GM23338 (cell line): ENCODE results near the gene RNU6-9. TPM values are rescaled to one million over a fixed set of nuclear protein-coding genes. Genes with fewer than 3 reads are reported as not detected.

Source experiments
- ATAC-seq: fragments of 200-7000 bp; cut with Tn5 transposase; 3 replicates; pipeline ENCODE4 v1.9.1; 2020
- DNase-seq: peaks from one replicate; pipeline ENCODE4 v3.0.0-alpha.2; 2015; ENCODE audit warnings: low spot score
- H2AFZ ChIP-seq: fragments of 200-600 bp; sonication (generic); 2 replicates; pipeline ENCODE4 v1.8.0; 2016; ENCODE audit warnings: antibody characterized with exemption, mild to moderate bottlenecking, moderate library complexity
- H3F3A ChIP-seq: fragments of 200-600 bp; sonication (generic); replicated peaks from 2 replicates; pipeline ENCODE4 v1.8.0; 2017; ENCODE audit warnings: antibody characterized with exemption, mixed run types, low read depth
- H3K27ac ChIP-seq: fragments of 200-600 bp; sonication (generic); 2 replicates; pipeline ENCODE4 v1.6.1; 2016; ENCODE audit warnings: low read depth
- H3K27me3 ChIP-seq: fragments of 200-600 bp; sonication (generic); 2 replicates; pipeline ENCODE4 v1.8.0; 2016; ENCODE audit warnings: mild to moderate bottlenecking, mixed run types, moderate library complexity; ENCODE audit not compliant: insufficient read depth
- H3K36me3 ChIP-seq: fragments of 200-600 bp; sonication (generic); 2 replicates; pipeline ENCODE4 v1.8.0; 2016; ENCODE audit warnings: mild to moderate bottlenecking; ENCODE audit not compliant: insufficient read depth
- H3K4me1 ChIP-seq: fragments of 200-600 bp; sonication (generic); 2 replicates; pipeline ENCODE4 v1.8.0; 2016; ENCODE audit warnings: mild to moderate bottlenecking, moderate library complexity; ENCODE audit not compliant: insufficient read depth
- H3K4me2 ChIP-seq: fragments of 200-600 bp; sonication (generic); 2 replicates; pipeline ENCODE4 v1.7.1; 2017; ENCODE audit warnings: mixed run types
- H3K4me3 ChIP-seq: fragments of 200-600 bp; sonication (generic); 2 replicates; pipeline ENCODE4 v1.6.1; 2016; ENCODE audit warnings: mixed run types
- H3K79me2 ChIP-seq: fragments of 200-600 bp; sonication (generic); replicated peaks from 2 replicates; pipeline ENCODE4 v1.8.0; 2017; ENCODE audit warnings: mild to moderate bottlenecking; ENCODE audit not compliant: insufficient read depth
- H3K9me2 ChIP-seq: fragments of 200-600 bp; sonication (generic); 2 replicates; pipeline ENCODE4 v1.8.0; 2017; ENCODE audit not compliant: insufficient read depth
- H4K20me1 ChIP-seq: fragments of 200-600 bp; sonication (generic); replicated peaks from 2 replicates; pipeline ENCODE4 v1.8.0; 2017; ENCODE audit warnings: mild to moderate bottlenecking; ENCODE audit not compliant: insufficient read depth
- H3K27ac Mint-ChIP-seq: 2 replicates; pipeline ENCODE4 v1.8.0; 2020; ENCODE audit warnings: inconsistent platforms, mild to moderate bottlenecking, moderate library complexity, mixed read lengths
- H3K27me3 Mint-ChIP-seq: 3 replicates; pipeline ENCODE4 v1.8.0; 2022; ENCODE audit warnings: low read depth, mild to moderate bottlenecking, moderate library complexity, mixed read lengths, inconsistent platforms; ENCODE audit not compliant: insufficient read depth, poor library complexity
- H3K36me3 Mint-ChIP-seq: 3 replicates; pipeline ENCODE4 v1.8.0; 2021; ENCODE audit warnings: low read depth, mild to moderate bottlenecking, inconsistent platforms, moderate library complexity, mixed read lengths
- H3K4me1 Mint-ChIP-seq: 3 replicates; pipeline ENCODE4 v1.8.0; 2020; ENCODE audit warnings: mild to moderate bottlenecking, inconsistent platforms, mixed read lengths
- H3K4me3 Mint-ChIP-seq: 3 replicates; pipeline ENCODE4 v1.8.0; 2021; ENCODE audit warnings: moderate library complexity, mild to moderate bottlenecking, inconsistent platforms, mixed read lengths
- H3K9me3 Mint-ChIP-seq: 3 replicates; pipeline ENCODE4 v1.8.0; 2020; ENCODE audit warnings: moderate library complexity, mild to moderate bottlenecking, inconsistent platforms, mixed read lengths
- CREB1 ChIP-seq: fragments of 250-450 bp; sonication (Bioruptor Pico); IDR thresholded peaks from 2 replicates; pipeline ENCODE4 v1.5.0; 2020; ENCODE audit warnings: low read depth, mild to moderate bottlenecking, moderate library complexity
- EZH2phosphoT487 ChIP-seq: fragments of 200-600 bp; sonication (generic); IDR thresholded peaks from one replicate; pipeline ENCODE4 v1.8.1; 2018; ENCODE audit warnings: antibody characterized with exemption; ENCODE audit not compliant: unreplicated experiment
- JUNB ChIP-seq: IDR thresholded peaks from one replicate; pipeline ENCODE4 v1.6.1; 2016; ENCODE audit warnings: antibody characterized with exemption; ENCODE audit not compliant: unreplicated experiment
- NANOG ChIP-seq: IDR thresholded peaks from 2 replicates; pipeline ENCODE4 v1.6.1; 2016; ENCODE audit warnings: antibody characterized with exemption, borderline replicate concordance
- POLR2AphosphoS5 ChIP-seq: IDR thresholded peaks from 2 replicates; pipeline ENCODE4 v1.6.1; 2016; ENCODE audit warnings: antibody characterized with exemption, low read depth
- STAT1 ChIP-seq: IDR thresholded peaks from one replicate; pipeline ENCODE4 v1.6.1; 2016; ENCODE audit warnings: antibody characterized with exemption; ENCODE audit not compliant: unreplicated experiment
- ZNF114 ChIP-seq: fragments of 250-450 bp; sonication (Bioruptor Pico); IDR thresholded peaks from 2 replicates; pipeline ENCODE4 v1.5.0; 2020; ENCODE audit warnings: mild to moderate bottlenecking, moderate library complexity
- ZNF462 ChIP-seq: fragments of 250-450 bp; sonication (Bioruptor Pico); IDR thresholded peaks from 2 replicates; pipeline ENCODE4 v1.5.0; 2020; ENCODE audit warnings: mild to moderate bottlenecking, moderate library complexity
- polyA plus RNA-seq: library from polyadenylated mRNA; unstranded; fragments of >200 nt; fragmentation: Nextera tagmentation; extraction: Ambion mirVana; gene quantifications from 2 replicates; pipeline ENCODE4 v1.2.1, GENCODE V29; 2016
- total RNA-seq: library from RNA; depleted of rRNA; stranded (reverse); fragments of >200 nt; shearing (Covaris generic); gene quantifications from 2 replicates; pipeline ENCODE4 v1.2.3, GENCODE V29; 2014
- TF ChIP-seq, protein P1 (sequence below): IDR thresholded peaks from one replicate; pipeline ENCODE4 v1.6.1; 2018; ENCODE audit warnings: antibody characterized with exemption; ENCODE audit not compliant: unreplicated experiment
- TF ChIP-seq, protein P2 (sequence below): IDR thresholded peaks from 2 replicates; pipeline ENCODE4 v1.6.1; 2016; ENCODE audit warnings: antibody characterized with exemption

The RNU6-9 gene
- total and polyA plus RNA-seq, 2 experiments from 2014 or later: not detected

GRCh38 chr19:875265-875879, 17.9 kb upstream of the RNU6-9 start (continued):
- TF ChIP-seq, protein P1, sequence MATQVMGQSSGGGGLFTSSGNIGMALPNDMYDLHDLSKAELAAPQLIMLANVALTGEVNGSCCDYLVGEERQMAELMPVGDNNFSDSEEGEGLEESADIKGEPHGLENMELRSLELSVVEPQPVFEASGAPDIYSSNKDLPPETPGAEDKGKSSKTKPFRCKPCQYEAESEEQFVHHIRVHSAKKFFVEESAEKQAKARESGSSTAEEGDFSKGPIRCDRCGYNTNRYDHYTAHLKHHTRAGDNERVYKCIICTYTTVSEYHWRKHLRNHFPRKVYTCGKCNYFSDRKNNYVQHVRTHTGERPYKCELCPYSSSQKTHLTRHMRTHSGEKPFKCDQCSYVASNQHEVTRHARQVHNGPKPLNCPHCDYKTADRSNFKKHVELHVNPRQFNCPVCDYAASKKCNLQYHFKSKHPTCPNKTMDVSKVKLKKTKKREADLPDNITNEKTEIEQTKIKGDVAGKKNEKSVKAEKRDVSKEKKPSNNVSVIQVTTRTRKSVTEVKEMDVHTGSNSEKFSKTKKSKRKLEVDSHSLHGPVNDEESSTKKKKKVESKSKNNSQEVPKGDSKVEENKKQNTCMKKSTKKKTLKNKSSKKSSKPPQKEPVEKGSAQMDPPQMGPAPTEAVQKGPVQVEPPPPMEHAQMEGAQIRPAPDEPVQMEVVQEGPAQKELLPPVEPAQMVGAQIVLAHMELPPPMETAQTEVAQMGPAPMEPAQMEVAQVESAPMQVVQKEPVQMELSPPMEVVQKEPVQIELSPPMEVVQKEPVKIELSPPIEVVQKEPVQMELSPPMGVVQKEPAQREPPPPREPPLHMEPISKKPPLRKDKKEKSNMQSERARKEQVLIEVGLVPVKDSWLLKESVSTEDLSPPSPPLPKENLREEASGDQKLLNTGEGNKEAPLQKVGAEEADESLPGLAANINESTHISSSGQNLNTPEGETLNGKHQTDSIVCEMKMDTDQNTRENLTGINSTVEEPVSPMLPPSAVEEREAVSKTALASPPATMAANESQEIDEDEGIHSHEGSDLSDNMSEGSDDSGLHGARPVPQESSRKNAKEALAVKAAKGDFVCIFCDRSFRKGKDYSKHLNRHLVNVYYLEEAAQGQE: no peak
- TF ChIP-seq CREB1 (CRISPR knock-in tag) (no peak), JUNB (no peak)

DNA sequence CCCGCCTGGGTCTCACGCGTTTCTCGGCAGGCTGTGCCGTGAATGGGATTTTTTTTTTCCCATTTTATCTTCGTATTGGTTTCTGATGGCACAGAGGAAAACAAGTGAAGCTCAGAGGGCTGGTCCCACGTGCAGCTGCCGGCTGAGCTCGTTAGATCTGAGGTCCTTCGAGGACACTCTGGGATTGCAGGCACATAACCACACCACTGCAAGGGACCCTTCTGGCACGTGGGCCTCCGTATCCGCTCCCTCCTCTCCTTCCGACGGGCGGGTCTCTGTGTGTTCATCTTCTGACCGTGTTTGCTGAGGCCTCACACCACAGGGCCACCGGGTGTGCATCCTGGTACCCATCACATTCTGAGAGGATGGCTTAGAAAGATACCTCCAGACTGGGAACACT, 17.2 kb upstream of the RNU6-9 start:
- peaks cover 11% of the 10 kb centered on the region for H3K9me3 Mint-ChIP-seq
- H3K4me2 ChIP-seq: no peak overlapping the region
- no peaks in the 10 kb centered on the region for H4K20me1 ChIP-seq
- no peak overlapping the region for H3K27ac ChIP-seq
- H3K79me2 ChIP-seq: no peaks in the 10 kb centered on the region
- H3K36me3 Mint-ChIP-seq: peaks cover 38% of the 10 kb centered on the region
- H3K36me3 ChIP-seq: no peaks in the 10 kb centered on the region; the same call in 1 of the 2 replicates
- H3K27me3 Mint-ChIP-seq: peaks cover 18% of the 10 kb centered on the region
- no peak overlapping the region for H3K27ac Mint-ChIP-seq
- ATAC-seq (no peak), DNase-seq (no peak)
- no peak overlapping the region for H3K4me3 Mint-ChIP-seq
- H3F3A ChIP-seq: peaks cover 12% of the 10 kb centered on the region
- no peak overlapping the region for H2AFZ ChIP-seq
- H3K27me3 ChIP-seq: no peaks in the 10 kb centered on the region
- no peaks in the 10 kb centered on the region for H3K4me1 Mint-ChIP-seq
- no peaks in the 10 kb centered on the region for H3K4me1 ChIP-seq
- no peaks in the 10 kb centered on the region for H3K9me2 ChIP-seq
- TF ChIP-seq, protein P1: no peak
- TF ChIP-seq NANOG: no peak
- TF ChIP-seq POLR2AphosphoS5: no peak
- TF ChIP-seq EZH2phosphoT487: no peak
- no peak for TF ChIP-seq ZNF462 (CRISPR knock-in tag)
- no peak for TF ChIP-seq CREB1 (CRISPR knock-in tag)
- TF ChIP-seq, protein P2, sequence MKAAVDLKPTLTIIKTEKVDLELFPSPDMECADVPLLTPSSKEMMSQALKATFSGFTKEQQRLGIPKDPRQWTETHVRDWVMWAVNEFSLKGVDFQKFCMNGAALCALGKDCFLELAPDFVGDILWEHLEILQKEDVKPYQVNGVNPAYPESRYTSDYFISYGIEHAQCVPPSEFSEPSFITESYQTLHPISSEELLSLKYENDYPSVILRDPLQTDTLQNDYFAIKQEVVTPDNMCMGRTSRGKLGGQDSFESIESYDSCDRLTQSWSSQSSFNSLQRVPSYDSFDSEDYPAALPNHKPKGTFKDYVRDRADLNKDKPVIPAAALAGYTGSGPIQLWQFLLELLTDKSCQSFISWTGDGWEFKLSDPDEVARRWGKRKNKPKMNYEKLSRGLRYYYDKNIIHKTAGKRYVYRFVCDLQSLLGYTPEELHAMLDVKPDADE: no peak
- no peak for TF ChIP-seq ZNF114
- TF ChIP-seq STAT1: no peak
- no peak for TF ChIP-seq JUNB
- no peak overlapping the region for H3K4me3 ChIP-seq
